Panc1 (cell line): ENCODE data around the gene IFFO2. TPM values are rescaled to one million over a fixed set of nuclear protein-coding genes. Genes with fewer than 3 reads are reported as not detected.

Experiments
- ATAC-seq: fragments of 200-7000 bp; cut with Tn5 transposase; 2 replicates; pipeline ENCODE4 v1.9.1; 2020; ENCODE audit warnings: mild to moderate bottlenecking, moderate library complexity
- BruUV-seq: library from RNA; stranded (reverse); fragments of 400-500 nt; replicated peaks from 2 replicates; lab custom pipeline; 2021; lab: Mats Ljungman, UMichigan
- CTCF ChIA-PET: fragments of 300-600 bp; sonication (Branson Sonifier 250); formaldehyde crosslinking; loops from one replicate; lab custom pipeline; 2022; ENCODE audit warnings: antibody characterized with exemption; lab: Charles Lee
- POLR2A ChIA-PET: fragments of 300-600 bp; sonication (Branson Sonifier 250); formaldehyde crosslinking; loops from one replicate; lab custom pipeline; 2022; ENCODE audit warnings: antibody characterized with exemption; lab: Charles Lee
- DNase-seq: peaks from one replicate; pipeline ENCODE4 v3.0.0-alpha.2; 2010; ENCODE audit warnings: low read depth, low spot score
- H3K27ac ChIP-seq: 2 replicates; pipeline ENCODE4 v1.5.1; 2011; ENCODE audit warnings: mild to moderate bottlenecking, low read length, inconsistent platforms
- H3K27me3 ChIP-seq: fragments of 200-500 bp; sonication (Bioruptor generic); 2 replicates; pipeline ENCODE4 v1.6.0; 2014; ENCODE audit warnings: low read length, inconsistent platforms; ENCODE audit not compliant: control insufficient read depth, insufficient read depth
- H3K36me3 ChIP-seq: fragments of 200-500 bp; sonication (Bioruptor generic); 2 replicates; pipeline ENCODE4 v1.5.1; 2014; ENCODE audit warnings: inconsistent platforms, mild to moderate bottlenecking, low read length, moderate library complexity; ENCODE audit not compliant: control insufficient read depth, insufficient read depth
- H3K4me1 ChIP-seq: 2 replicates; pipeline ENCODE4 v1.5.1; 2011; ENCODE audit warnings: inconsistent platforms, mild to moderate bottlenecking, low read length, moderate library complexity; ENCODE audit not compliant: control insufficient read depth, insufficient read depth
- H3K4me3 ChIP-seq, 2 experiments: 2 replicates each; pipeline ENCODE4 v1.5.1; 2011 to 2012; ENCODE audit warnings: low read depth in 2 of 2, low read length in 2 of 2, mild to moderate bottlenecking in 2 of 2, inconsistent platforms in 1 of 2, moderate library complexity in 1 of 2
- H3K9me3 ChIP-seq: fragments of 200-500 bp; sonication (Bioruptor generic); 2 replicates; pipeline ENCODE4 v1.5.1; 2014; ENCODE audit warnings: low read depth, mild to moderate bottlenecking, inconsistent platforms, low read length, moderate library complexity; ENCODE audit not compliant: control insufficient read depth, insufficient read depth
- POLR2AphosphoS5 ChIP-seq: IDR thresholded peaks from 2 replicates; pipeline ENCODE4 v1.6.1; 2012; ENCODE audit warnings: mild to moderate bottlenecking, low read depth, low read length, moderate library complexity
- SIN3A ChIP-seq: IDR thresholded peaks from 2 replicates; pipeline ENCODE4 v1.6.1; 2012; ENCODE audit warnings: low read depth, mild to moderate bottlenecking, low read length, moderate library complexity, borderline replicate concordance; ENCODE audit not compliant: insufficient read depth
- TCF7L2 ChIP-seq: IDR thresholded peaks from 2 replicates; pipeline ENCODE4 v1.6.1; 2011; ENCODE audit warnings: mild to moderate bottlenecking, low read depth, low read length, inconsistent platforms
- in situ Hi-C: cut with HindIII; loops from 2 replicates; pipeline ENCODE4 v1.10.0; 2016; ENCODE audit warnings: low sequenced_read_pairs, low pct_unique_long_range_greater_than_20kb
- intact Hi-C: fragments of 100-400 bp; cut with micrococcal nuclease; formaldehyde crosslinking; loops from one replicate; pipeline ENCODE4 v1.10.0; 2022; ENCODE audit not compliant: unreplicated experiment
- total RNA-seq: library from RNA; stranded (reverse); gene quantifications from one replicate; pipeline ENCODE4 v1.2.1, GENCODE V29; 2021; ENCODE audit not compliant: unreplicated experiment
- TF ChIP-seq, protein P1 (sequence below), 2 experiments: IDR thresholded peaks; 2 replicates each; pipeline ENCODE4 v1.6.1; 2011 to 2012; ENCODE audit warnings: low read depth in 2 of 2, control low read depth in 1 of 2, low read length in 1 of 2, mild to moderate bottlenecking in 1 of 2, moderate library complexity in 1 of 2; ENCODE audit not compliant: insufficient read depth in 1 of 2
- TF ChIP-seq, protein P2 (sequence below): fragments of 450-650 bp; IDR thresholded peaks from 2 replicates; pipeline ENCODE4 v1.5.1; 2017; ENCODE audit warnings: mild to moderate bottlenecking

IFFO2 gene
- total RNA-seq, 1 experiment from 2014 or later: 59.4 TPM

DNA sequence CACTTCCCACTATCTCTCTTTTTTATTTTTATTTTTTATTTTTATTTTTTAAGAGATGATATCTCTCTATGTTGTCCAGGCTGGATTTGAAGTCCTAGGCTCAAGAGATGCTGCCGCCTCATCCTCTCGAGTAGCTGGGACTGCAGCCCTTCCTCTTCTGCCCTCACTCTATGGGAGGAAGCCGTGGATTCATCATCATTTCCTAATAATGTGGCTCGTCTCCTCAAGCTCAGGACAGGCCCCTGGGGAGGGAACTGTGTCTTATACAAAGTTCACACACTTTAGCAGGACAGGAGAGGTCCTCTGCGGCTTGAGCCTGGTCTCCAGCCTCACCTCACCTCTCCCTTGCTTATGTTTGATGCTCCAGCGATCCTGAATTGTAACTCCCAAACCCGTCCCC is 16.5 kb upstream of the IFFO2 start:
- no peak overlapping the region for H3K4me3 ChIP-seq
- H3K4me1 ChIP-seq: peaks cover 13% of the 10 kb centered on the region; the same call in 1 of the 2 replicates
- in situ Hi-C loops: no loop called here
- no TSS peak for BruUV-seq
- CTCF ChIA-PET: interaction anchor here (0.8 to 1.2 kb wide), 4 partner anchors 60 to 111 kb away, joined by 3 to 6 read pairs (median 4); no protein-coding TSS in a partner anchor
- H3K36me3 ChIP-seq: no peaks in the 10 kb centered on the region
- intact Hi-C loops: no loop called here
- no peak for DNase-seq
- 0 out of 2 replicates have a peak, but pooled peaks have one; percentile 13 for ATAC-seq
- H3K27ac ChIP-seq: no peak overlapping the region
- TF ChIP-seq POLR2AphosphoS5 (no peak), TCF7L2 (no peak), SIN3A (no peak)
- TF ChIP-seq, protein P1, sequence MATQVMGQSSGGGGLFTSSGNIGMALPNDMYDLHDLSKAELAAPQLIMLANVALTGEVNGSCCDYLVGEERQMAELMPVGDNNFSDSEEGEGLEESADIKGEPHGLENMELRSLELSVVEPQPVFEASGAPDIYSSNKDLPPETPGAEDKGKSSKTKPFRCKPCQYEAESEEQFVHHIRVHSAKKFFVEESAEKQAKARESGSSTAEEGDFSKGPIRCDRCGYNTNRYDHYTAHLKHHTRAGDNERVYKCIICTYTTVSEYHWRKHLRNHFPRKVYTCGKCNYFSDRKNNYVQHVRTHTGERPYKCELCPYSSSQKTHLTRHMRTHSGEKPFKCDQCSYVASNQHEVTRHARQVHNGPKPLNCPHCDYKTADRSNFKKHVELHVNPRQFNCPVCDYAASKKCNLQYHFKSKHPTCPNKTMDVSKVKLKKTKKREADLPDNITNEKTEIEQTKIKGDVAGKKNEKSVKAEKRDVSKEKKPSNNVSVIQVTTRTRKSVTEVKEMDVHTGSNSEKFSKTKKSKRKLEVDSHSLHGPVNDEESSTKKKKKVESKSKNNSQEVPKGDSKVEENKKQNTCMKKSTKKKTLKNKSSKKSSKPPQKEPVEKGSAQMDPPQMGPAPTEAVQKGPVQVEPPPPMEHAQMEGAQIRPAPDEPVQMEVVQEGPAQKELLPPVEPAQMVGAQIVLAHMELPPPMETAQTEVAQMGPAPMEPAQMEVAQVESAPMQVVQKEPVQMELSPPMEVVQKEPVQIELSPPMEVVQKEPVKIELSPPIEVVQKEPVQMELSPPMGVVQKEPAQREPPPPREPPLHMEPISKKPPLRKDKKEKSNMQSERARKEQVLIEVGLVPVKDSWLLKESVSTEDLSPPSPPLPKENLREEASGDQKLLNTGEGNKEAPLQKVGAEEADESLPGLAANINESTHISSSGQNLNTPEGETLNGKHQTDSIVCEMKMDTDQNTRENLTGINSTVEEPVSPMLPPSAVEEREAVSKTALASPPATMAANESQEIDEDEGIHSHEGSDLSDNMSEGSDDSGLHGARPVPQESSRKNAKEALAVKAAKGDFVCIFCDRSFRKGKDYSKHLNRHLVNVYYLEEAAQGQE (IDR thresholded peaks at IDR 0.05; ENCODE audit: insufficient read depth in 1 of 2, low read depth in 2 of 2, low read length in 1 of 2): no peak
- TF ChIP-seq, protein P2, sequence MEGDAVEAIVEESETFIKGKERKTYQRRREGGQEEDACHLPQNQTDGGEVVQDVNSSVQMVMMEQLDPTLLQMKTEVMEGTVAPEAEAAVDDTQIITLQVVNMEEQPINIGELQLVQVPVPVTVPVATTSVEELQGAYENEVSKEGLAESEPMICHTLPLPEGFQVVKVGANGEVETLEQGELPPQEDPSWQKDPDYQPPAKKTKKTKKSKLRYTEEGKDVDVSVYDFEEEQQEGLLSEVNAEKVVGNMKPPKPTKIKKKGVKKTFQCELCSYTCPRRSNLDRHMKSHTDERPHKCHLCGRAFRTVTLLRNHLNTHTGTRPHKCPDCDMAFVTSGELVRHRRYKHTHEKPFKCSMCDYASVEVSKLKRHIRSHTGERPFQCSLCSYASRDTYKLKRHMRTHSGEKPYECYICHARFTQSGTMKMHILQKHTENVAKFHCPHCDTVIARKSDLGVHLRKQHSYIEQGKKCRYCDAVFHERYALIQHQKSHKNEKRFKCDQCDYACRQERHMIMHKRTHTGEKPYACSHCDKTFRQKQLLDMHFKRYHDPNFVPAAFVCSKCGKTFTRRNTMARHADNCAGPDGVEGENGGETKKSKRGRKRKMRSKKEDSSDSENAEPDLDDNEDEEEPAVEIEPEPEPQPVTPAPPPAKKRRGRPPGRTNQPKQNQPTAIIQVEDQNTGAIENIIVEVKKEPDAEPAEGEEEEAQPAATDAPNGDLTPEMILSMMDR: no peak
- POLR2A ChIA-PET: no interaction called here
- H3K9me3 ChIP-seq: no peaks in the 10 kb centered on the region
- H3K27me3 ChIP-seq: no peaks in the 10 kb centered on the region

DNA sequence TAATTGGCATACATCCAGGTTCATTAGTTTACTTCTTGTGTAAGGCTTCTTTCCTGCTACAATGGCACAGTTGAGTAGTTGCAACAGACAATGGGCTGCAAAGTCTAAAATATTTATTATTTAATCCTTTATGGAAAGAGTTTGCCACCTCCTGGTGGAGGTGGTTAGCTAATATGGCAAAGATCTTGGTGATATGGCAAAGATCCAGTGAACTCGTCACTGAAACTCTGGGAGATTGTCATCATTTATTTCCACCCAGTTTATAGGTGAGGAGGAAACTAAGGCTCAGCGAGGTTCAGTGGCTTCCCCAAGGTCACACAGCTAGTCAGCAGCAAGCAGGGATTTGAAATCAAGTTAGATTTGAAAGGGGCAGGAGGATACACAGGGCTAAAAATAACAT is 16.1 kb upstream of the IFFO2 start:
- Histone ChIP-seq H3K4me3 (no peak overlapping the region), H3K9me3 (no peaks in the 10 kb centered on the region), H3K27ac (no peak overlapping the region), H3K4me1 (peaks cover 13% of the 10 kb centered on the region; the same call in 1 of the 2 replicates), H3K27me3 (no peaks in the 10 kb centered on the region), H3K36me3 (no peaks in the 10 kb centered on the region)
- 0 out of 2 replicates have a peak, but pooled peaks have one; percentile 10 for ATAC-seq
- ChIA-PET POLR2A (no interaction called here), CTCF (interaction anchor here (0.6 to 1.2 kb wide), 5 partner anchors 51 to 111 kb away, joined by 3 to 6 read pairs (median 4); no protein-coding TSS in a partner anchor)
- no peak for DNase-seq
- TF ChIP-seq SIN3A: no peak
- TF ChIP-seq POLR2AphosphoS5: no peak
- TF ChIP-seq TCF7L2: no peak
- TF ChIP-seq, protein P1 (IDR thresholded peaks at IDR 0.05; ENCODE audit: insufficient read depth in 1 of 2, low read depth in 2 of 2, low read length in 1 of 2): no peak
- TF ChIP-seq, protein P2: no peak; the same call in 1 of the 2 replicates
- in situ Hi-C loops (no loop called here), intact Hi-C loops (no loop called here)
- no TSS peak for BruUV-seq
